ENCODE data around the gene PCIF1. TPM values are rescaled to one million over a fixed set of nuclear protein-coding genes. Genes with fewer than 3 reads are reported as not detected.

Gene PCIF1
- total and polyA plus RNA-seq, 8 donors, result 26.1 to 50.8 (median 44.0) TPM

GRCh38 chr20:45970646-45971424 is 36.4 kb downstream of the PCIF1 start:
- no peaks in the 10 kb centered on the region for H3K27me3 ChIP-seq
- ATAC-seq (peak; percentile 6), DNase-seq (peak in 2 of 4 donors; percentile 53 to 89)
- H3K36me3 ChIP-seq, result peaks cover 0 to 43% of the 10 kb centered on the region in 2 donors
- no peaks in the 10 kb centered on the region for H3K9me3 ChIP-seq
- peak overlapping the region; percentile 96 for H3K4me3 ChIP-seq
- TF ChIP-seq CTCF (IDR thresholded peaks at IDR 0.05), result no peak
- H3K4me1 ChIP-seq, result peaks cover 15 to 35% of the 10 kb centered on the region in 2 donors
- peak overlapping the region; percentile 100 for H3K27ac ChIP-seq
- intact Hi-C loops (cut with DNase I), result no loop called here

- no peaks in the 10 kb centered on the region for H3K27me3 ChIP-seq
- intact Hi-C loops (cut with DNase I), result no loop called here
- ATAC-seq (peak; percentile 12), DNase-seq (no peak)
- no peak for TF ChIP-seq CTCF (IDR thresholded peaks at IDR 0.05)
- peak overlapping the region; percentile 96 for H3K4me3 ChIP-seq
- peaks cover 15 to 35% of the 10 kb centered on the region in 2 donors for H3K4me1 ChIP-seq
- H3K36me3 ChIP-seq, result peaks cover 0 to 38% of the 10 kb centered on the region in 2 donors
- H3K9me3 ChIP-seq, result no peaks in the 10 kb centered on the region
- H3K27ac ChIP-seq, result peak overlapping the region; percentile 100
Measured at GRCh38 chr20:45971425-45971674, 36.9 kb downstream of the PCIF1 start.

GRCh38 chr20:45971675-45972499 is 37.4 kb downstream of the PCIF1 start, which contains the start of gene ZNF335:
Gene ZNF335 (minus strand): TSS chr20:45972203. CDS start chr20:45971410, 793 bp downstream.
- Histone ChIP-seq H3K27ac (peak within 1 kb of the TSS; percentile 100), H3K4me3 (peak within 1 kb of the TSS; percentile 96), H3K4me1 (peaks cover 15 to 35% of the 10 kb centered on the region in 2 donors), H3K9me3 (no peaks in the 10 kb centered on the region), H3K27me3 (no peaks in the 10 kb centered on the region), H3K36me3 (peaks cover 0 to 33% of the 10 kb centered on the region in 2 donors)
- peak; percentile 95 to 99 (median 98) for DNase-seq
- TF ChIP-seq CTCF (IDR thresholded peaks at IDR 0.05), result peak; percentile 18 to 34
- intact Hi-C loops (cut with DNase I), result no loop called here
- ATAC-seq, result peak; percentile 92

- no peaks in the 10 kb centered on the region for H3K27me3 ChIP-seq
- H3K36me3 ChIP-seq, result peaks cover 0 to 25% of the 10 kb centered on the region in 2 donors
- TF ChIP-seq CTCF (IDR thresholded peaks at IDR 0.05), result no peak
- H3K4me3 ChIP-seq, result peak overlapping the region; percentile 96
- no peaks in the 10 kb centered on the region for H3K9me3 ChIP-seq
- intact Hi-C loops (cut with DNase I), result no loop called here
- peak overlapping the region; percentile 100 for H3K27ac ChIP-seq
- DNase-seq (peak in 1 of 4 donors; percentile 96), ATAC-seq (no peak)
- H3K4me1 ChIP-seq, result peaks cover 15 to 35% of the 10 kb centered on the region in 2 donors
Measured at GRCh38 chr20:45972500-45973183, 38.2 kb downstream of the PCIF1 start.
